ENCODE results near the gene SPATC1L.

Gene SPATC1L

DNA sequence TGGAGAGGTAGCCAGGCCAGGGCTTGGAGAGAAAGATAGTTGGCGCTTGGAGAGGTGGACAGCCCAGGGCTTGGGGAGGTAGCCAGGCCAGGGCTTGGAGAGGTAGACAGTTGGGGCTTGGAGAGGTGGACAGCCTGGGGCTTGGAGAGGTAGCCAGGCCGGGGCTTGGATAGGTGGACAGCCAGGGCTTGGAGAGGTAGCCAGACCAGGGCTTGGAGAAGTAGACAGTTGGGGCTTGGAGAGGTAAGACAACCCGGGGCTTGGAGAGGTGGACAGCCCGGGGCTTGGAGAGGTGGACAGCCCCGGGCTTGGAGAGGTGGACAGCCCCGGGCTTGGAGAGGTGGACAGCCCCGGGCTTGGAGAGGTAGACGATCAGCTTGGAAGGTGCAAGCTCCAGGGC, 36.6 kb upstream of the SPATC1L start (continued):
- TF ChIP-seq SNAI2 (CRISPR knock-in tag; IDR thresholded peaks at IDR 0.05) = no peak
- no peak for TF ChIP-seq ZC3H10 (CRISPR knock-in tag; IDR thresholded peaks at IDR 0.05)

DNA sequence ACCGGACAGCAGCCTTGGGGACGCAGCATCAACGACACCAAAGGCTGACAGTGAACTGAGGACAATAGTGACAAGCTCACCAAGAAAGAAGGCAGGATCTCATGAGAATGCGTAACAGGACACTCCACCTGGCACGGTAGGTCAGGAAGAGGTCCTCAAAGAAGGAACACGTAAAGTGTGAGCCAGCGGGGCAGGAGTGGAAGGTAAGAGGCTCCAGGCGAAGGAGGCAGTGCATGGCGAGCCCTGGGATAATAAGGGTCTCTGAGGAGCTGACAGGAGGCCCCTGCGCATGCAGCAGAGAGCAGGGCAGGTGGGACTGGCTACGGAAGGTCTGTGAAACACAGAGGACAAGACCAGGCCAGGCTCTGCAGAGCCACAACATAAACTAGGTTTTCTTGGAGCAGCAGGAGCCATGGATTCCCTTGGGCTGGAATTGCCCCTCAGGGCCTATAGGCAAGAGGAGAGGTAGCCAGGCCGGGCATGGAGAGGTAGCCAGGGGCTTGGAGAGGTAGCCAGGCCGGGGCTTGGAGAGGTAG, 36.1 kb upstream of the SPATC1L start:
- TF ChIP-seq, protein P1, sequence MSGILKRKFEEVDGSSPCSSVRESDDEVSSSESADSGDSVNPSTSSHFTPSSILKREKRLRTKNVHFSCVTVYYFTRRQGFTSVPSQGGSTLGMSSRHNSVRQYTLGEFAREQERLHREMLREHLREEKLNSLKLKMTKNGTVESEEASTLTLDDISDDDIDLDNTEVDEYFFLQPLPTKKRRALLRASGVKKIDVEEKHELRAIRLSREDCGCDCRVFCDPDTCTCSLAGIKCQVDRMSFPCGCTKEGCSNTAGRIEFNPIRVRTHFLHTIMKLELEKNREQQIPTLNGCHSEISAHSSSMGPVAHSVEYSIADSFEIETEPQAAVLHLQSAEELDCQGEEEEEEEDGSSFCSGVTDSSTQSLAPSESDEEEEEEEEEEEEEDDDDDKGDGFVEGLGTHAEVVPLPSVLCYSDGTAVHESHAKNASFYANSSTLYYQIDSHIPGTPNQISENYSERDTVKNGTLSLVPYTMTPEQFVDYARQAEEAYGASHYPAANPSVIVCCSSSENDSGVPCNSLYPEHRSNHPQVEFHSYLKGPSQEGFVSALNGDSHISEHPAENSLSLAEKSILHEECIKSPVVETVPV (CRISPR knock-in tag; IDR thresholded peaks at IDR 0.05) = no peak
- TF ChIP-seq CSDC2 (CRISPR knock-in tag; IDR thresholded peaks at IDR 0.05) (no peak), ZNF8 (CRISPR knock-in tag; IDR thresholded peaks at IDR 0.05) (no peak), RARB (CRISPR knock-in tag; IDR thresholded peaks at IDR 0.05) (no peak), ARNTL (CRISPR knock-in tag; IDR thresholded peaks at IDR 0.05; ENCODE audit: borderline replicate concordance, low read depth) (no peak), TCF4 (CRISPR knock-in tag; IDR thresholded peaks at IDR 0.05; ENCODE audit: borderline replicate concordance) (no peak), ZNF565 (CRISPR knock-in tag; conservative IDR thresholded peaks at IDR 0.05; ENCODE audit: low read depth) (no peak), ESRRG (CRISPR knock-in tag; IDR thresholded peaks at IDR 0.05) (no peak), ZFP30 (CRISPR knock-in tag; IDR thresholded peaks at IDR 0.05) (no peak), OSR1 (CRISPR knock-in tag; IDR thresholded peaks at IDR 0.05) (no peak), ZNF70 (CRISPR knock-in tag; IDR thresholded peaks at IDR 0.05) (no peak), BACH2 (CRISPR knock-in tag; IDR thresholded peaks at IDR 0.05; ENCODE audit: borderline replicate concordance) (no peak), ZC3H10 (CRISPR knock-in tag; IDR thresholded peaks at IDR 0.05) (no peak), SNAI2 (CRISPR knock-in tag; IDR thresholded peaks at IDR 0.05) (no peak)
- TF ChIP-seq, protein P2, sequence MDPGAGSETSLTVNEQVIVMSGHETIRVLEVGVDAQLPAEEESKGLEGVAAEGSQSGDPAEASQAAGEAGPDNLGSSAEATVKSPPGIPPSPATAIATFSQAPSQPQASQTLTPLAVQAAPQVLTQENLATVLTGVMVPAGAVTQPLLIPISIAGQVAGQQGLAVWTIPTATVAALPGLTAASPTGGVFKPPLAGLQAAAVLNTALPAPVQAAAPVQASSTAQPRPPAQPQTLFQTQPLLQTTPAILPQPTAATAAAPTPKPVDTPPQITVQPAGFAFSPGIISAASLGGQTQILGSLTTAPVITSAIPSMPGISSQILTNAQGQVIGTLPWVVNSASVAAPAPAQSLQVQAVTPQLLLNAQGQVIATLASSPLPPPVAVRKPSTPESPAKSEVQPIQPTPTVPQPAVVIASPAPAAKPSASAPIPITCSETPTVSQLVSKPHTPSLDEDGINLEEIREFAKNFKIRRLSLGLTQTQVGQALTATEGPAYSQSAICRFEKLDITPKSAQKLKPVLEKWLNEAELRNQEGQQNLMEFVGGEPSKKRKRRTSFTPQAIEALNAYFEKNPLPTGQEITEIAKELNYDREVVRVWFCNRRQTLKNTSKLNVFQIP (CRISPR knock-in tag; IDR thresholded peaks at IDR 0.05; ENCODE audit: borderline replicate concordance, low read depth) = no peak
- TF ChIP-seq, protein P3, sequence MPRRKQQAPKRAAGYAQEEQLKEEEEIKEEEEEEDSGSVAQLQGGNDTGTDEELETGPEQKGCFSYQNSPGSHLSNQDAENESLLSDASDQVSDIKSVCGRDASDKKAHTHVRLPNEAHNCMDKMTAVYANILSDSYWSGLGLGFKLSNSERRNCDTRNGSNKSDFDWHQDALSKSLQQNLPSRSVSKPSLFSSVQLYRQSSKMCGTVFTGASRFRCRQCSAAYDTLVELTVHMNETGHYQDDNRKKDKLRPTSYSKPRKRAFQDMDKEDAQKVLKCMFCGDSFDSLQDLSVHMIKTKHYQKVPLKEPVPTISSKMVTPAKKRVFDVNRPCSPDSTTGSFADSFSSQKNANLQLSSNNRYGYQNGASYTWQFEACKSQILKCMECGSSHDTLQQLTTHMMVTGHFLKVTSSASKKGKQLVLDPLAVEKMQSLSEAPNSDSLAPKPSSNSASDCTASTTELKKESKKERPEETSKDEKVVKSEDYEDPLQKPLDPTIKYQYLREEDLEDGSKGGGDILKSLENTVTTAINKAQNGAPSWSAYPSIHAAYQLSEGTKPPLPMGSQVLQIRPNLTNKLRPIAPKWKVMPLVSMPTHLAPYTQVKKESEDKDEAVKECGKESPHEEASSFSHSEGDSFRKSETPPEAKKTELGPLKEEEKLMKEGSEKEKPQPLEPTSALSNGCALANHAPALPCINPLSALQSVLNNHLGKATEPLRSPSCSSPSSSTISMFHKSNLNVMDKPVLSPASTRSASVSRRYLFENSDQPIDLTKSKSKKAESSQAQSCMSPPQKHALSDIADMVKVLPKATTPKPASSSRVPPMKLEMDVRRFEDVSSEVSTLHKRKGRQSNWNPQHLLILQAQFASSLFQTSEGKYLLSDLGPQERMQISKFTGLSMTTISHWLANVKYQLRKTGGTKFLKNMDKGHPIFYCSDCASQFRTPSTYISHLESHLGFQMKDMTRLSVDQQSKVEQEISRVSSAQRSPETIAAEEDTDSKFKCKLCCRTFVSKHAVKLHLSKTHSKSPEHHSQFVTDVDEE (CRISPR knock-in tag; IDR thresholded peaks at IDR 0.05) = no peak
- TF ChIP-seq, protein P4, sequence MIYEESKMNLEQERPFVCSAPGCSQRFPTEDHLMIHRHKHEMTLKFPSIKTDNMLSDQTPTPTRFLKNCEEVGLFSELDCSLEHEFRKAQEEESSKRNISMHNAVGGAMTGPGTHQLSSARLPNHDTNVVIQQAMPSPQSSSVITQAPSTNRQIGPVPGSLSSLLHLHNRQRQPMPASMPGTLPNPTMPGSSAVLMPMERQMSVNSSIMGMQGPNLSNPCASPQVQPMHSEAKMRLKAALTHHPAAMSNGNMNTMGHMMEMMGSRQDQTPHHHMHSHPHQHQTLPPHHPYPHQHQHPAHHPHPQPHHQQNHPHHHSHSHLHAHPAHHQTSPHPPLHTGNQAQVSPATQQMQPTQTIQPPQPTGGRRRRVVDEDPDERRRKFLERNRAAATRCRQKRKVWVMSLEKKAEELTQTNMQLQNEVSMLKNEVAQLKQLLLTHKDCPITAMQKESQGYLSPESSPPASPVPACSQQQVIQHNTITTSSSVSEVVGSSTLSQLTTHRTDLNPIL (CRISPR knock-in tag; IDR thresholded peaks at IDR 0.05; ENCODE audit: low read depth) = no peak
- ATAC-seq = no peak

DNA sequence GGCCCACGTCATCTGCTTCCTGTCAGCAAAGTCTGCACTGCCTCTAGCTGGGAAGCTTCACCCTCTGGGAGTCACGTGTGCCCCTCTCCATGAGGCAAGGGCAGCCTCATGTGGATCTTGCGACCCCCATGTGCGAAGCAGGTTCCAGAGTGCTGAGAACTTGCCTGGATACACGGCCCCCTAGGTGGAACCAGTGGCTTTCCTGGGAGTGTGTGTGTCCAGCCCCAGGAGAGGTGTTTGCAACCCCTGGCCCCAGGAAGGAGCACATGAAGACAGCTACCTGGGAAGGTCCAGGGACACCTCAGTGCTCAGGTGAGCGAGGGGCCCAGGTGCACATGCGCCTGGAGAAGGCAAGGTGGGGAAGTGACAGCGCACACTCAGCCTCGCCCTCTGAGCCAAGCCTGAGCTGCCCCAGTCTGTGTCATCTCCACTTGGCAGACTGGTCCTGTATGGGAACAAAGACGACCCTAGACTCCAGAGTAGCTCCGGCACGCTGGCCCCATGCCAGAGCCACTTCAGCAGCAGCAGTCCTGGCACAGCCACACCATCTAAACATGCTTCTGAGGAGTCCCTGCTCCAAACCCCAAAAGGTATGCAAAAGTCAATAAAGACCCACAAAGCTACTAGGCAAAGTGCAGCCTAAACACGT, 35.5 kb upstream of the SPATC1L start:
- no peak for ATAC-seq
- TF ChIP-seq CSDC2 (CRISPR knock-in tag; IDR thresholded peaks at IDR 0.05) (no peak), TCF4 (CRISPR knock-in tag; IDR thresholded peaks at IDR 0.05; ENCODE audit: borderline replicate concordance) (no peak), OSR1 (CRISPR knock-in tag; IDR thresholded peaks at IDR 0.05) (no peak), ZNF565 (CRISPR knock-in tag; conservative IDR thresholded peaks at IDR 0.05; ENCODE audit: low read depth) (no peak)
- TF ChIP-seq, protein P3 (CRISPR knock-in tag; IDR thresholded peaks at IDR 0.05) = no peak
